WTC11 (cell line): Measurements from ENCODE around the gene TMEM156. TPM values are rescaled to one million over a fixed set of nuclear protein-coding genes. Genes with fewer than 3 reads are reported as not detected.

ENCODE experiments used
- ATAC-seq: fragments of 200-7000 bp; cut with Tn5 transposase; 2 replicates; pipeline ENCODE4 v1.10.0; 2021; ENCODE audit warnings: mild to moderate bottlenecking, moderate library complexity
- CTCF ChIA-PET: fragments of 300-600 bp; sonication (Branson Sonifier 250); formaldehyde crosslinking; loops from one replicate; lab custom pipeline; 2021; ENCODE audit warnings: antibody characterized with exemption; lab: Charles Lee
- POLR2A ChIA-PET: fragments of 350-600 bp; sonication (Branson Sonifier 250); formaldehyde crosslinking; loops from one replicate; lab custom pipeline; 2021; ENCODE audit warnings: antibody characterized with exemption; lab: Charles Lee
- DNase-seq: peaks from one replicate; pipeline ENCODE4 v3.0.0; 2021; ENCODE audit warnings: low spot score
- H3K27ac Mint-ChIP-seq: 2 replicates; pipeline ENCODE4 v1.8.0; 2021; ENCODE audit warnings: mixed read lengths
- H3K27me3 Mint-ChIP-seq: 2 replicates; pipeline ENCODE4 v1.8.0; 2021; ENCODE audit warnings: low read depth, mild to moderate bottlenecking, moderate library complexity, mixed read lengths
- H3K36me3 Mint-ChIP-seq: 2 replicates; pipeline ENCODE4 v1.8.0; 2021; ENCODE audit warnings: mixed read lengths
- H3K4me1 Mint-ChIP-seq: 2 replicates; pipeline ENCODE4 v1.8.0; 2022; ENCODE audit warnings: mixed read lengths
- H3K4me3 Mint-ChIP-seq: 2 replicates; pipeline ENCODE4 v1.8.0; 2021; ENCODE audit warnings: mild to moderate bottlenecking, moderate library complexity, mixed read lengths
- H3K9me3 Mint-ChIP-seq: 2 replicates; pipeline ENCODE4 v1.8.0; 2021; ENCODE audit warnings: mixed read lengths
- CREB1 ChIP-seq: sonication (generic); formaldehyde crosslinking; IDR thresholded peaks from 2 replicates; pipeline ENCODE4 v1.8.0; 2023; ENCODE audit warnings: mild to moderate bottlenecking, missing genetic modification reagents
- EMX1 ChIP-seq: fragments of 250-450 bp; sonication (Bioruptor Pico); IDR thresholded peaks from 2 replicates; pipeline ENCODE4 v1.8.0; 2021; ENCODE audit warnings: mild to moderate bottlenecking
- ERG ChIP-seq: fragments of 250-450 bp; sonication (Bioruptor Pico); IDR thresholded peaks from 2 replicates; pipeline ENCODE4 v1.8.0; 2021; ENCODE audit warnings: mild to moderate bottlenecking
- ESRRA ChIP-seq: sonication (generic); formaldehyde crosslinking; IDR thresholded peaks from 2 replicates; pipeline ENCODE4 v1.8.1; 2022; ENCODE audit warnings: mild to moderate bottlenecking, missing genetic modification reagents, borderline replicate concordance
- FOXK1 ChIP-seq: sonication (generic); formaldehyde crosslinking; IDR thresholded peaks from 2 replicates; pipeline ENCODE4 v1.8.0; 2022; ENCODE audit warnings: mild to moderate bottlenecking, moderate library complexity, missing genetic modification reagents
- GABPB1 ChIP-seq: sonication (generic); formaldehyde crosslinking; IDR thresholded peaks from 2 replicates; pipeline ENCODE4 v1.8.1; 2023; ENCODE audit warnings: mild to moderate bottlenecking, missing genetic modification reagents
- GRHL2 ChIP-seq: fragments of 250-450 bp; sonication (Bioruptor Pico); IDR thresholded peaks from 2 replicates; pipeline ENCODE4 v1.8.0; 2022; ENCODE audit warnings: mild to moderate bottlenecking, moderate library complexity; ENCODE audit not compliant: insufficient replicate concordance, severe bottlenecking
- HMGXB4 ChIP-seq: sonication (generic); formaldehyde crosslinking; IDR thresholded peaks from 2 replicates; pipeline ENCODE4 v1.8.1; 2023; ENCODE audit warnings: mild to moderate bottlenecking, moderate library complexity, missing genetic modification reagents
- NR2C2 ChIP-seq: sonication (generic); formaldehyde crosslinking; IDR thresholded peaks from 2 replicates; pipeline ENCODE4 v1.8.0; 2022; ENCODE audit warnings: mild to moderate bottlenecking, missing genetic modification reagents
- ZNF317 ChIP-seq: sonication (generic); formaldehyde crosslinking; IDR thresholded peaks from 2 replicates; pipeline ENCODE4 v1.8.1; 2023; ENCODE audit warnings: low read depth, mild to moderate bottlenecking, moderate library complexity, missing genetic modification reagents, borderline replicate concordance
- ZSCAN18 ChIP-seq: fragments of 250-450 bp; sonication (Bioruptor Pico); IDR thresholded peaks from 2 replicates; pipeline ENCODE4 v2.1.2; 2022; ENCODE audit warnings: mild to moderate bottlenecking, moderate library complexity
- total RNA-seq: library from RNA; stranded (reverse); gene quantifications from 3 replicates; pipeline ENCODE4 v1.2.3, GENCODE V29; 2021
- TF ChIP-seq, protein P1 (sequence below): sonication (generic); formaldehyde crosslinking; IDR thresholded peaks from 2 replicates; pipeline ENCODE4 v1.8.0; 2023; ENCODE audit warnings: missing genetic modification reagents, mild to moderate bottlenecking, borderline replicate concordance
- TF ChIP-seq, protein P2 (sequence below): fragments of 250-450 bp; sonication (Bioruptor Pico); IDR thresholded peaks from 2 replicates; pipeline ENCODE4 v1.9.0; 2021; ENCODE audit warnings: mild to moderate bottlenecking
- TF ChIP-seq, protein P3 (sequence below): sonication (generic); formaldehyde crosslinking; IDR thresholded peaks from 2 replicates; pipeline ENCODE4 v1.8.1; 2023; ENCODE audit warnings: mild to moderate bottlenecking, missing genetic modification reagents
- TF ChIP-seq, protein P4 (sequence below): sonication (generic); formaldehyde crosslinking; conservative IDR thresholded peaks from 2 replicates; pipeline ENCODE4 v1.8.1; 2023; ENCODE audit warnings: mild to moderate bottlenecking, low read depth, missing genetic modification reagents, moderate library complexity

The TMEM156 gene
- total RNA-seq, 1 experiment from 2014 or later = 0.24 TPM

DNA sequence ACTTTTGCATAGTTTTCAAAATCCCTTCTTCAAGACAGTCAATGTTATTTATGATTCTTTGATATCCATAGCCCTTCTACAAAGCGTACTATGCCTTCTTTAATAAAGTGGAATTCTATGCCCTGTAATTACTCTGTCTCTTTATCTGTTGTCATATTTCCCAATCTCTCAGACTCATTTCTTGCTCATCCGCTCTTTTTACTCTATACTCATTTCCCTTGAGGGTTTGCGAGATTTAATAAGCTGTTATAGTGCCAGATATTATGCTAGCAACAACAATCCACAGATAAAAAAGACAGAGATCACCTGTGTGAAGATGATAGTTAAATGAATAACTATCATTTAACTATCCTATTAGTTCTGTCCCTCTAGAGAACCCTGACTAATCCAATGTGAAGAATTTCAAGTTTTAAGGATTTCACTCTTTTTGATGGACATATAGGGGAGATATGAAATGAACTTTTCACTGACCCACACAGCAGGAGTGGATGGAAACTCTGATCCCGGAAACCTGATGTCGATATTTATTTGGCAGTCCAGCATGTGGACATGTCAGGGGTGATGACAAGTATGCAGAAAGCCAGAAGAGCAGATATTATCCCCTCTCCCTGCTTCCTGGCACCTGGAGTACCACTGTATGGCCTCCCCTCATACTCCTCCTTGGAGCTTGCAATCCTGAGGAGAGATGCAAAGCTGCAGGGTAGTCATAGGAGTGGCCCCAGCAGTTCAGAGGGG, 49.7 kb downstream of the TMEM156 start:
- Mint-ChIP-seq H3K27me3 (no peaks in the 10 kb centered on the region), H3K4me1 (peaks cover 6% of the 10 kb centered on the region)
- TF ChIP-seq, protein P1, sequence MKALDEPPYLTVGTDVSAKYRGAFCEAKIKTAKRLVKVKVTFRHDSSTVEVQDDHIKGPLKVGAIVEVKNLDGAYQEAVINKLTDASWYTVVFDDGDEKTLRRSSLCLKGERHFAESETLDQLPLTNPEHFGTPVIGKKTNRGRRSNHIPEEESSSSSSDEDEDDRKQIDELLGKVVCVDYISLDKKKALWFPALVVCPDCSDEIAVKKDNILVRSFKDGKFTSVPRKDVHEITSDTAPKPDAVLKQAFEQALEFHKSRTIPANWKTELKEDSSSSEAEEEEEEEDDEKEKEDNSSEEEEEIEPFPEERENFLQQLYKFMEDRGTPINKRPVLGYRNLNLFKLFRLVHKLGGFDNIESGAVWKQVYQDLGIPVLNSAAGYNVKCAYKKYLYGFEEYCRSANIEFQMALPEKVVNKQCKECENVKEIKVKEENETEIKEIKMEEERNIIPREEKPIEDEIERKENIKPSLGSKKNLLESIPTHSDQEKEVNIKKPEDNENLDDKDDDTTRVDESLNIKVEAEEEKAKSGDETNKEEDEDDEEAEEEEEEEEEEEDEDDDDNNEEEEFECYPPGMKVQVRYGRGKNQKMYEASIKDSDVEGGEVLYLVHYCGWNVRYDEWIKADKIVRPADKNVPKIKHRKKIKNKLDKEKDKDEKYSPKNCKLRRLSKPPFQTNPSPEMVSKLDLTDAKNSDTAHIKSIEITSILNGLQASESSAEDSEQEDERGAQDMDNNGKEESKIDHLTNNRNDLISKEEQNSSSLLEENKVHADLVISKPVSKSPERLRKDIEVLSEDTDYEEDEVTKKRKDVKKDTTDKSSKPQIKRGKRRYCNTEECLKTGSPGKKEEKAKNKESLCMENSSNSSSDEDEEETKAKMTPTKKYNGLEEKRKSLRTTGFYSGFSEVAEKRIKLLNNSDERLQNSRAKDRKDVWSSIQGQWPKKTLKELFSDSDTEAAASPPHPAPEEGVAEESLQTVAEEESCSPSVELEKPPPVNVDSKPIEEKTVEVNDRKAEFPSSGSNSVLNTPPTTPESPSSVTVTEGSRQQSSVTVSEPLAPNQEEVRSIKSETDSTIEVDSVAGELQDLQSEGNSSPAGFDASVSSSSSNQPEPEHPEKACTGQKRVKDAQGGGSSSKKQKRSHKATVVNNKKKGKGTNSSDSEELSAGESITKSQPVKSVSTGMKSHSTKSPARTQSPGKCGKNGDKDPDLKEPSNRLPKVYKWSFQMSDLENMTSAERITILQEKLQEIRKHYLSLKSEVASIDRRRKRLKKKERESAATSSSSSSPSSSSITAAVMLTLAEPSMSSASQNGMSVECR = no peak
- TF ChIP-seq NR2C2 (CRISPR knock-in tag) (no peak), ZSCAN18 (no peak), HMGXB4 (no peak), ESRRA (CRISPR knock-in tag) (no peak), ZNF317 (CRISPR knock-in tag) (no peak), GABPB1 (CRISPR knock-in tag) (no peak), FOXK1 (CRISPR knock-in tag) (no peak), ERG (no peak), CREB1 (CRISPR knock-in tag) (no peak), GRHL2 (CRISPR knock-in tag) (no peak), EMX1 (no peak)
- TF ChIP-seq, protein P2, sequence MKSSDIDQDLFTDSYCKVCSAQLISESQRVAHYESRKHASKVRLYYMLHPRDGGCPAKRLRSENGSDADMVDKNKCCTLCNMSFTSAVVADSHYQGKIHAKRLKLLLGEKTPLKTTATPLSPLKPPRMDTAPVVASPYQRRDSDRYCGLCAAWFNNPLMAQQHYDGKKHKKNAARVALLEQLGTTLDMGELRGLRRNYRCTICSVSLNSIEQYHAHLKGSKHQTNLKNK (CRISPR knock-in tag) = no peak
- TF ChIP-seq, protein P3, sequence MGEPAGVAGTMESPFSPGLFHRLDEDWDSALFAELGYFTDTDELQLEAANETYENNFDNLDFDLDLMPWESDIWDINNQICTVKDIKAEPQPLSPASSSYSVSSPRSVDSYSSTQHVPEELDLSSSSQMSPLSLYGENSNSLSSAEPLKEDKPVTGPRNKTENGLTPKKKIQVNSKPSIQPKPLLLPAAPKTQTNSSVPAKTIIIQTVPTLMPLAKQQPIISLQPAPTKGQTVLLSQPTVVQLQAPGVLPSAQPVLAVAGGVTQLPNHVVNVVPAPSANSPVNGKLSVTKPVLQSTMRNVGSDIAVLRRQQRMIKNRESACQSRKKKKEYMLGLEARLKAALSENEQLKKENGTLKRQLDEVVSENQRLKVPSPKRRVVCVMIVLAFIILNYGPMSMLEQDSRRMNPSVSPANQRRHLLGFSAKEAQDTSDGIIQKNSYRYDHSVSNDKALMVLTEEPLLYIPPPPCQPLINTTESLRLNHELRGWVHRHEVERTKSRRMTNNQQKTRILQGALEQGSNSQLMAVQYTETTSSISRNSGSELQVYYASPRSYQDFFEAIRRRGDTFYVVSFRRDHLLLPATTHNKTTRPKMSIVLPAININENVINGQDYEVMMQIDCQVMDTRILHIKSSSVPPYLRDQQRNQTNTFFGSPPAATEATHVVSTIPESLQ (CRISPR knock-in tag) = no peak
- TF ChIP-seq, protein P4, sequence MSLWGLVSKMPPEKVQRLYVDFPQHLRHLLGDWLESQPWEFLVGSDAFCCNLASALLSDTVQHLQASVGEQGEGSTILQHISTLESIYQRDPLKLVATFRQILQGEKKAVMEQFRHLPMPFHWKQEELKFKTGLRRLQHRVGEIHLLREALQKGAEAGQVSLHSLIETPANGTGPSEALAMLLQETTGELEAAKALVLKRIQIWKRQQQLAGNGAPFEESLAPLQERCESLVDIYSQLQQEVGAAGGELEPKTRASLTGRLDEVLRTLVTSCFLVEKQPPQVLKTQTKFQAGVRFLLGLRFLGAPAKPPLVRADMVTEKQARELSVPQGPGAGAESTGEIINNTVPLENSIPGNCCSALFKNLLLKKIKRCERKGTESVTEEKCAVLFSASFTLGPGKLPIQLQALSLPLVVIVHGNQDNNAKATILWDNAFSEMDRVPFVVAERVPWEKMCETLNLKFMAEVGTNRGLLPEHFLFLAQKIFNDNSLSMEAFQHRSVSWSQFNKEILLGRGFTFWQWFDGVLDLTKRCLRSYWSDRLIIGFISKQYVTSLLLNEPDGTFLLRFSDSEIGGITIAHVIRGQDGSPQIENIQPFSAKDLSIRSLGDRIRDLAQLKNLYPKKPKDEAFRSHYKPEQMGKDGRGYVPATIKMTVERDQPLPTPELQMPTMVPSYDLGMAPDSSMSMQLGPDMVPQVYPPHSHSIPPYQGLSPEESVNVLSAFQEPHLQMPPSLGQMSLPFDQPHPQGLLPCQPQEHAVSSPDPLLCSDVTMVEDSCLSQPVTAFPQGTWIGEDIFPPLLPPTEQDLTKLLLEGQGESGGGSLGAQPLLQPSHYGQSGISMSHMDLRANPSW (CRISPR knock-in tag) = no peak
- TF ChIP-seq, all 79 proteins: peak for 0
- Mint-ChIP-seq H3K27ac (no peak overlapping the region), H3K9me3 (no peaks in the 10 kb centered on the region), H3K4me3 (no peak overlapping the region), H3K36me3 (no peaks in the 10 kb centered on the region)
- CTCF ChIA-PET = no interaction called here
- DNase-seq = no peak
- POLR2A ChIA-PET = no interaction called here
- no peak for ATAC-seq
